Transverse colon (tissue), 3 donors: ENCODE measurements around the gene TCF3.

Source experiments
- POLR2A ChIP-seq: fragments of 450-650 bp; IDR thresholded peaks from one replicate; pipeline ENCODE4 v1.6.1; 2016; ENCODE audit warnings: antibody characterized with exemption, mild to moderate bottlenecking, moderate library complexity
- TF ChIP-seq, protein P1 (sequence below), 5 experiments: fragments of 200-600 bp in 3 of 5; fragments of 450-650 bp in 2 of 5; sonication (generic) in 3 of 5; IDR thresholded peaks; 1 replicate in 2 of 5; 2 replicates in 3 of 5; pipeline ENCODE4 v1.5.1; 2016 to 2017; ENCODE audit warnings: antibody characterized with exemption in 5 of 5, inconsistent platforms in 3 of 5, mild to moderate bottlenecking in 2 of 5, moderate library complexity in 1 of 5

DNA sequence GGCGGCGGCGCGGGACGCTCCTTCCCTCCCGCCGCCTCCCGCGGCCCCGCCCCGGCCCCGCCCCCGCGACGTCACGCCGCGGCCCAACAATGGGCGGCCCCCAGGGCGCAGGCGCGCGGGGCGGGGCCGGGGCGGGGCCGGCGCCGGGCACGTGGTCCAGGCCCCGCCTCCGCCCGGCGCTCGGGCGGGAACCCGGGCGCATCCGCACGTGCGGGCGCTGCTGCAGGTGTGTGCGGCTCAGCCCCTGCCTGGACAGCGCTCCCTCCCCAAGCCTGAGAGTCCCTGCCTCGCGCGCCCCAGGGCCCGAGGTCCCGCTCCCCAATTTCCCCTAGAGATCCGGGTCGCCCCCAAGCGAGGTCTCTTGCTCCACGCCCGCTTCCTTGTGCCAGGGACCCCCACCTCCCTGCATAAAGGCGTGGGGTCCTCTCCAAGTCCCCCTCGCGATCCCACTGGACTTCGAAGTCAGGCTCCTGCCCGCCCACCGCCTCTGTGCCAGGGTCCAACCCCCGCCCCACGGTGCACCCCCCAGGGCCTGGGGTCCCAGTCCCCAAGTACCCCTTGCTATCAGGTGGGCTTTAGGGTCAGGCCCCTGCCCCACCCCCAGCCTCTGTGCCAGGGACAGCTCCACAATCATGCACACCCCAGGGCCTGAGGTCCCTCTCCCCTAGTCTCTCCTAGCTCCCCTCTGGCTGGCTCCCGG is 83.9 kb downstream of the TCF3 start, which contains the start of gene MEX3D:
- TF ChIP-seq, protein P1, sequence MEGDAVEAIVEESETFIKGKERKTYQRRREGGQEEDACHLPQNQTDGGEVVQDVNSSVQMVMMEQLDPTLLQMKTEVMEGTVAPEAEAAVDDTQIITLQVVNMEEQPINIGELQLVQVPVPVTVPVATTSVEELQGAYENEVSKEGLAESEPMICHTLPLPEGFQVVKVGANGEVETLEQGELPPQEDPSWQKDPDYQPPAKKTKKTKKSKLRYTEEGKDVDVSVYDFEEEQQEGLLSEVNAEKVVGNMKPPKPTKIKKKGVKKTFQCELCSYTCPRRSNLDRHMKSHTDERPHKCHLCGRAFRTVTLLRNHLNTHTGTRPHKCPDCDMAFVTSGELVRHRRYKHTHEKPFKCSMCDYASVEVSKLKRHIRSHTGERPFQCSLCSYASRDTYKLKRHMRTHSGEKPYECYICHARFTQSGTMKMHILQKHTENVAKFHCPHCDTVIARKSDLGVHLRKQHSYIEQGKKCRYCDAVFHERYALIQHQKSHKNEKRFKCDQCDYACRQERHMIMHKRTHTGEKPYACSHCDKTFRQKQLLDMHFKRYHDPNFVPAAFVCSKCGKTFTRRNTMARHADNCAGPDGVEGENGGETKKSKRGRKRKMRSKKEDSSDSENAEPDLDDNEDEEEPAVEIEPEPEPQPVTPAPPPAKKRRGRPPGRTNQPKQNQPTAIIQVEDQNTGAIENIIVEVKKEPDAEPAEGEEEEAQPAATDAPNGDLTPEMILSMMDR (IDR thresholded peaks at IDR 0.05): no peak
- no peak for TF ChIP-seq POLR2A
